ENCODE results near the gene GTF2F2. TPM values are rescaled to one million over a fixed set of nuclear protein-coding genes. Genes with fewer than 3 reads are reported as not detected.

GTF2F2 gene
- total RNA-seq, 1 experiment from 2014 or later, result 40.1 TPM

- H3K4me2 ChIP-seq (ENCODE audit: low read length), result peak overlapping the region; percentile 16
- CTCF ChIA-PET, result no interaction called here
Observed at GRCh38 chr13:45178349-45179162, 58.2 kb downstream of the GTF2F2 start.

GRCh38 chr13:45179428-45179827 lies 59.1 kb downstream of the GTF2F2 start:
- Histone ChIP-seq H3K36me3 (ENCODE audit: control insufficient read depth in 1 of 2, insufficient read depth in 2 of 2, low read length in 2 of 2) (0 out of 4 replicates have a peak, but pooled peaks cover 0 to 7% of the 10 kb centered on the region in 2 experiments), H3K9ac (ENCODE audit: low read length) (no peak overlapping the region), H3K27me3 (ENCODE audit: insufficient read depth, low read length) (no peaks in the 10 kb centered on the region), H3K4me2 (ENCODE audit: low read length) (peak overlapping the region; percentile 16), H4K20me1 (ENCODE audit: insufficient read depth) (no peaks in the 10 kb centered on the region), H3K27ac (ENCODE audit: low read depth, low read length) (no peak overlapping the region), H3K4me3 (replicated peaks in 1 of 2; ENCODE audit: low read depth in 1 of 2, low read length in 2 of 2) (no peak overlapping the region), H3K9me3 (ENCODE audit: control insufficient read depth in 1 of 2, insufficient read depth in 1 of 2, low read depth in 1 of 2, low read length in 2 of 2) (no peaks in the 10 kb centered on the region), H3K79me2 (ENCODE audit: insufficient read depth, low read length) (peaks cover 67% of the 10 kb centered on the region), H3K9me2 (ENCODE audit: insufficient read depth) (no peaks in the 10 kb centered on the region), H3K4me1 (ENCODE audit: control insufficient read depth in 1 of 2, insufficient read depth in 2 of 2, low read length in 2 of 2) (peaks cover 35 to 49% of the 10 kb centered on the region in 2 experiments), H2AFZ (ENCODE audit: low read depth, low read length, poor library complexity, severe bottlenecking) (no peak overlapping the region)
- no peak for TF ChIP-seq RAD21 (IDR thresholded peaks at IDR 0.05; ENCODE audit: low read depth)
- no peak for TF ChIP-seq ELF1 (IDR thresholded peaks at IDR 0.05; ENCODE audit: borderline replicate concordance, low read depth)
- no peak for TF ChIP-seq ZNF274 (IDR thresholded peaks at IDR 0.05; ENCODE audit: low read depth, low read length)
- TF ChIP-seq SP1 (IDR thresholded peaks at IDR 0.05; ENCODE audit: low read depth), result no peak
- no peak for TF ChIP-seq MAX (IDR thresholded peaks at IDR 0.05)
- no peak for TF ChIP-seq ZFX (IDR thresholded peaks at IDR 0.05)
- no peak for TF ChIP-seq POLR2A (IDR thresholded peaks at IDR 0.05; ENCODE audit: borderline replicate concordance, extremely low read depth, insufficient read depth, insufficient read length)
- TF ChIP-seq REST (IDR thresholded peaks at IDR 0.05; ENCODE audit: low read depth), result no peak
- no peak for DNase-seq (ENCODE audit: low read depth, low spot score)
- ChIA-PET RAD21 (ENCODE audit: low non-redundant PET in 1 of 2, low total read pairs in 2 of 2, uncharacterized antibody in 2 of 2, unreplicated experiment in 2 of 2) (no interaction called here), CTCF (no interaction called here), POLR2A (interaction anchor here (1.1 kb wide), 1 partner anchor 11 kb away, joined by 3 read pairs; no protein-coding TSS in a partner anchor)
- BruUV-seq (replicated peaks), result no TSS peak
- 0 out of 2 replicates have a peak, but pooled peaks have one; percentile 11 for ATAC-seq
- intact Hi-C loops (cut with micrococcal nuclease), result no loop called here

More at GRCh38 chr13:45178349-45179162, 58.2 kb downstream of the GTF2F2 start:
- 0 out of 4 replicates have a peak, but pooled peaks cover 0 to 7% of the 10 kb centered on the region in 2 experiments for H3K36me3 ChIP-seq (ENCODE audit: control insufficient read depth in 1 of 2, insufficient read depth in 2 of 2, low read length in 2 of 2)
- H3K9ac ChIP-seq (ENCODE audit: low read length), result no peak overlapping the region
- intact Hi-C loops (cut with micrococcal nuclease), result no loop called here
- ATAC-seq (peak; percentile 43), DNase-seq (ENCODE audit: low read depth, low spot score) (no peak)
- no peaks in the 10 kb centered on the region for H3K9me3 ChIP-seq (ENCODE audit: control insufficient read depth in 1 of 2, insufficient read depth in 1 of 2, low read depth in 1 of 2, low read length in 2 of 2)
- no peak overlapping the region for H2AFZ ChIP-seq (ENCODE audit: low read depth, low read length, poor library complexity, severe bottlenecking)
- H3K27ac ChIP-seq (ENCODE audit: low read depth, low read length), result peak overlapping the region; percentile 8; the same call in 1 of the 2 replicates
- BruUV-seq (replicated peaks), result TSS peak; percentile 24
- ChIA-PET POLR2A (interaction anchor here (1.1 kb wide), 1 partner anchor 10 kb away, joined by 3 read pairs; no protein-coding TSS in a partner anchor), RAD21 (ENCODE audit: low non-redundant PET in 1 of 2, low total read pairs in 2 of 2, uncharacterized antibody in 2 of 2, unreplicated experiment in 2 of 2) (no interaction called here)
- H3K4me1 ChIP-seq (ENCODE audit: control insufficient read depth in 1 of 2, insufficient read depth in 2 of 2, low read length in 2 of 2), result peaks cover 35 to 49% of the 10 kb centered on the region in 2 experiments
- H3K27me3 ChIP-seq (ENCODE audit: insufficient read depth, low read length), result no peaks in the 10 kb centered on the region
- H3K4me3 ChIP-seq (replicated peaks in 1 of 2; ENCODE audit: low read depth in 1 of 2, low read length in 2 of 2), result no peak overlapping the region
- H3K9me2 ChIP-seq (ENCODE audit: insufficient read depth), result no peaks in the 10 kb centered on the region
- H3K79me2 ChIP-seq (ENCODE audit: insufficient read depth, low read length), result peaks cover 66% of the 10 kb centered on the region
- TF ChIP-seq JUND (IDR thresholded peaks at IDR 0.05), result peak; percentile 20; the same call in 1 of the 2 replicates
- no peak for TF ChIP-seq SIN3A (IDR thresholded peaks at IDR 0.05; ENCODE audit: low read depth)
- H4K20me1 ChIP-seq (ENCODE audit: insufficient read depth), result no peaks in the 10 kb centered on the region

All from HCT116 (cell line).